GM13977 (cell line): Measurements from ENCODE around the gene PMAIP1.
"Not testable (repeated sequence)": the region's sequence is repeated elsewhere in the genome, so short reads cannot be mapped to it uniquely, and the experiment has no call there.

Source experiments
- DNase-seq: peaks from one replicate; pipeline ENCODE4 v3.0.0; 2012; ENCODE audit warnings: low spot score
- in situ Hi-C: fragments of 300-500 bp; cut with MboI; formaldehyde crosslinking; loops from one replicate; pipeline ENCODE4 v1.12.0; 2022; ENCODE audit warnings: low sequenced_read_pairs, low pct_unique_long_range_greater_than_20kb, mixed read lengths, inconsistent platforms; ENCODE audit not compliant: unreplicated experiment
- TF ChIP-seq, protein P1 (sequence below): IDR thresholded peaks from 2 replicates; pipeline ENCODE4 v1.5.1; 2012; ENCODE audit warnings: mild to moderate bottlenecking, control low read depth; ENCODE audit not compliant: insufficient read depth; ENCODE audit errors: extremely low read depth, missing control alignments

Gene PMAIP1

DNA sequence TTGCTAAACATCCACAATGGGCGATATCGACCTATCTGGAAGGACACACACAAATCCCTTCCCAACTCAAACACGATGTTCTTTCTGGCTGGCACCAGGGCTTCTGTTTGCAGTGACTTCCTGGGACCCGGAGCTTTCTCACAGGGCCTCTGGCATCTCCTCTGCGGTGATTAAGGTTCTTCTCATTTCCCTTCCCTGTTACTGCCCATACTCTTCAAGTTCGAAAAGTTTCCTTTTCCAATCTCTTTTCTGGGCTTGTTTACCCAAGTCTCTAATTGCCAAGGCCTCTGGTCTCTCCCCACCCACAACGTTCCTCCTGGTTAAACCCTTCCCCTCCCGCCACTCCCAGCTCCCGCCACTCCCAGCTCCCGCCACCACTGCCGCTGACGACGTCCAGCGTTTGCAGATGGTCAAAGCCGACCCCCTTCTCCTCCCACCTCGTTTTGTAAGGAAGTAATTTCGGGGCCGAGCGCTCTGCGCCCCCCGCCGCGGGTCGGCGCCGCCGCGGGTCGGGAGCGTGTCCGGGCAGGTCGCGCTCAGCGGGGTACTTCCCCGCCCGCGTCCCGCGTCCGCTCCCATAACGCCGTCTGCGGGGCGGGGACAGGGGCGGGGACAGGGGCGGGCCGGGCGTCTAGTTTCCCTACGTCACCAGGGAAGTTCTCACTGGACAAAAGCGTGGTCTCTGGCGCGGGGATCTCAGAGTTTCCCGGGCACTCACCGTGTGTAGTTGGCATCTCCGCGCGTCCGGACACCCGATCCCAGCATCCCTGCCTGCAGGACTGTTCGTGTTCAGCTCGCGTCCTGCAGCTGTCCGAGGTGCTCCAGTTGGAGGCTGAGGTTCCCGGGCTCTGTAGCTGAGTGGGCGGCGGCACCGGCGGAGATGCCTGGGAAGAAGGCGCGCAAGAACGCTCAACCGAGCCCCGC lies at the start of gene PMAIP1:
Gene PMAIP1 (plus strand): TSS at position 699 of the 924 bp plus-strand sequence. CDS start 182 bp downstream, at position 881.
- DNase-seq: peak; percentile 93
- TF ChIP-seq, protein P1, sequence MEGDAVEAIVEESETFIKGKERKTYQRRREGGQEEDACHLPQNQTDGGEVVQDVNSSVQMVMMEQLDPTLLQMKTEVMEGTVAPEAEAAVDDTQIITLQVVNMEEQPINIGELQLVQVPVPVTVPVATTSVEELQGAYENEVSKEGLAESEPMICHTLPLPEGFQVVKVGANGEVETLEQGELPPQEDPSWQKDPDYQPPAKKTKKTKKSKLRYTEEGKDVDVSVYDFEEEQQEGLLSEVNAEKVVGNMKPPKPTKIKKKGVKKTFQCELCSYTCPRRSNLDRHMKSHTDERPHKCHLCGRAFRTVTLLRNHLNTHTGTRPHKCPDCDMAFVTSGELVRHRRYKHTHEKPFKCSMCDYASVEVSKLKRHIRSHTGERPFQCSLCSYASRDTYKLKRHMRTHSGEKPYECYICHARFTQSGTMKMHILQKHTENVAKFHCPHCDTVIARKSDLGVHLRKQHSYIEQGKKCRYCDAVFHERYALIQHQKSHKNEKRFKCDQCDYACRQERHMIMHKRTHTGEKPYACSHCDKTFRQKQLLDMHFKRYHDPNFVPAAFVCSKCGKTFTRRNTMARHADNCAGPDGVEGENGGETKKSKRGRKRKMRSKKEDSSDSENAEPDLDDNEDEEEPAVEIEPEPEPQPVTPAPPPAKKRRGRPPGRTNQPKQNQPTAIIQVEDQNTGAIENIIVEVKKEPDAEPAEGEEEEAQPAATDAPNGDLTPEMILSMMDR: no peak
- in situ Hi-C loops: no loop called here

DNA sequence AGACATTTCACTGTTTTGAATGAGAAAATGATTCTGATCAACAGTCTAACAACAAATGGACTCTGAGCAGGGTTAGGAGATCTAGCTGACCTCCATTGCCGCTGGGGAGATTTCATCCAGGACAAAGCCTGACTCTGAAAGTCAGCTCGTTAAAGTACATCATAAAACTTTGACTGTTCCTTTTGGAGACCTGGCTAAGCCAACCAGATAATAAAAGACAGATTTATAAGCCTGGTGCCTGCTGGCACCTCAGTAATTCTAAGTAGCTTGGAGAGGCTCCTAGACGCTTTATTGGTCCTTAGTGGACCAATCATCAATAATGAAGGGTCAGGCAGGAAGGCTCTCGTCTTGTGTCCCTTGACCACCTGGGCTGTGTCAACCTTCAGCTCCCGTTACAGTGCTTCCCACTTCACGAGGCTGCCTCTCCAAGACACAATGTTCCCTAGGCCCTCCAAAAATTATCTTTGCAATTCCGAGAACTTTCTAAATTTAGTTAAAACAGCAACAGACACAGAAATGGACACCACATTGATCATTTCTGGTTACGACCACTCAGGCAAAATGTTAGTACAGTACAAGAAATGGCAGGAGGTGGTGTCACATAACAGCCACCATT lies 47.9 kb upstream of the PMAIP1 start:
- TF ChIP-seq, protein P1: no peak
- DNase-seq: no peak
- in situ Hi-C loops: no loop called here

DNA sequence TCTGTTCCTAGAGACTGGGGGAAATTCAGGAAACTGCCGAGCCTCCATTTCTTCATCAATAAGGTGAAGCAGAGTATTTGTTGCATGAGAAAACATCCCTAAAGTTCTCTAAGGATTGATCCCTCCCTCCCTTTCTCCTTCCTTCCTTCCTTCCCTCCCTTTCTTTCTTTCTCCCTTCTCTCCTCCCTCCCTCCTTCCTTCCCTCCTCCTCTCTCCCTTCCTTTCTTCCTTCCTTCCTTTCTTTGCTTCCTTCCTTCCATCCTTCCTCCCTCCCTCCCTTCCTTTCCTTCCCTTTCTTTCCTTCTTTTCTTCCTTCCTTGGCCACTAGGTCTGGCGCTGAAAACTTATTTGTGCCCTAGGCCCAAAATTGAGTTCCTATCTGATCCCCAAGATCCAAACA lies 47.2 kb upstream of the PMAIP1 start:
- TF ChIP-seq, protein P1: no peak
- no peak for DNase-seq
- in situ Hi-C loops: no loop called here

DNA sequence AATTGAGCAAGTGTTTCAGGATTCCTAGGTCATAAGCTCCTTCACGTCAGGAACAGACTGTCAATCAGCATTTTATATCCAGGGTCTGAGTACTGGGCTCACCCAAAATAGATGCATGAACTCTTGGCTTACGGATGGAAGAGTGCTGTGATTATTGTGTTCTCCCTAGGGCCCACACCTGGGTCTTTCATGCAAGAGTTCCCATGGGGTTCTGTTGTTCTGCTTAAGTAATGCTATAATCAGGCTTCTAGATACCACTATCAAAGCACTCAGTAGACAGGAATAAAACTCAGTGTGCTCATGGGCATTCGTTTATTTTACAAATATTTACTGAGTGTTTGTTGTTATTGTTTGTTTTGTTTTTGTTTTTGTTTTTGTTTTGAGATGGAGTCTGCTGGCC lies 46.4 kb upstream of the PMAIP1 start:
- in situ Hi-C loops: no loop called here
- TF ChIP-seq, protein P1: no peak
- DNase-seq: no peak

DNA sequence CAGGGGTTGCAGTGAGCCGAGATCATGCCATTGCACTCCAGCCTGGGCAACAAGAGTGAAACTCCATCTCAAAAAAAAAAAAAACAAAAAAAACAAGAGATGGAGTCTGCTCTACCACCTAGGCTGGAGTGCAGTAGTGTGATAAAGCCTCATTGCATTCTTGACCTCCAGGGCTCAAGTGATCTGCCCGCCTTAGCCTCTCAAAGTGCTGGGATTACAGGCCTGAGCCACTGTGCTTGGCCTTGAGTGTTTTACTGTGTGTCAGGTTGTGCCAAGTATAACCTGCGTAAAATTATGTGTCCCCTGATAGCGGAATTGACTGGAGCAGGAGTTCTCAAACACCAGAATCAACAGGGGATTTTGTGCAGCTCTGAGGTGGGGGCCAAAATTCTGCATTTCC lies 45.8 kb upstream of the PMAIP1 start:
- DNase-seq, in situ Hi-C loops: not testable (repeated sequence)

DNA sequence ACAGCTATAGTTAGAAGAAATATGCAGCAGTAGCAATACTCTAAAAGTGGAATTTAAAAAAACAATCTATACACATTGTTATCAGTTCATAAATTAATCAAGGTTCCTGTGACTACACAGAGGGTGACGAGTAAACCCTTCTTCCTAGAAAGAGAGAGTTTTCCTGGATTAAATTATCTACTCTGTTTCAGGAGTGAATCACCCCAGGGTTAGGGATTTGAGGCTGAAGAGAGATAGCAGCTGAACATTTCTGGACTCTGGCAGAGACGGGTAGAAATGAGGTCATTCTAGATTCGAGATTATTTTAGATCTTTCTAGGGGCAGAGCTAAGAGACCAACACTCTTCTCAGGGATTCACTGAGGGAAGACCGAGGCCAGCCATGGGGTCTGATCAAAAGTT lies 38.8 kb upstream of the PMAIP1 start:
- in situ Hi-C loops: no loop called here
- no peak for DNase-seq
- TF ChIP-seq, protein P1: no peak
